ENCODE measurements around the gene MCF2L. TPM values are rescaled to one million over a fixed set of nuclear protein-coding genes. Genes with fewer than 3 reads are reported as not detected.

The MCF2L gene
- total RNA-seq, 1 donor from 2014 or later: 90.0 TPM

DNA sequence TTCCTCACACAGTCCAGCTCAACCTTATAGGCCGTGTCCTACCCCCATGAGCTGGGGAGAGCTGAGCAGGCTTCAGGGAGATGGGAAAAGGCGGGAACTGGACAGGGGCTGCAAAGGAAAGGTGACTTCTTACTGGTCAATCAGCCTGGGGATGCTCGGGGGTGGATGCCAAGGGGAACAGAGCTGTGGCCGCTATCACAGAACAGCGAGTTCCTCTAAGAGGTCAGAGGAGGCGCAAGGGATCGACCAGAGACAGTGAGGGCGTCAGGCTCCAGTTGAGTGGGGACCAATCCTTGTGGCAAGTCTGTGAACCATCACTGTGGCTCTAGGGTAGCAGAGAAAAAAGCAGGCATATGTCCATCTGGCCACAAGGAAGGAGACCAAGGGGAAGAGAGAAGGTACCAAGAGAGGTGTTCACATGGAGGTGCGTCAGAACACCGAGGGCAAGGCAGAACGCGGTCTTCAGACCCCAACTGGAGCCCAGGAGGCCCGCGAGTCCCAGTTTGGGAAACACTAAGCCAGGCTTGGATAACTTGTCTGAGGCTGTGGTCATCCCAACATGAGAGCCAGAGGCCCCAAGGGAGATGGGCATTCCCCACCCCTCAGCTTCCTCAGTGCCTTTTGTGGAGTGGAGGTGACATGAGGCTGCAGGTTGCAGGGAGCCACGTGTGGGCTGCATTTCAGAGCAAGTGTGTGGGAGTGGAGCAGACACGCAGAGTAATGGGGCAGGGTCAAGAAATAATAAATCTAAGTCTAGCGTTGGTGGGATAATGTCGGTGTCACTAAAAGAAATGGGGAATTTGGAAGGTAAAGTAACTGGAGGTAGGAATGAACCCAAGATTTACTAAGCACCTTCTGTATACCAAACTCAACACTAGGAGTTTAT, 157.5 kb downstream of the MCF2L start:
- DNase-seq (ENCODE audit: low spot score, unreplicated experiment): no peak
- no peak overlapping the region for H3K27ac Mint-ChIP-seq
- TF ChIP-seq, protein P1, sequence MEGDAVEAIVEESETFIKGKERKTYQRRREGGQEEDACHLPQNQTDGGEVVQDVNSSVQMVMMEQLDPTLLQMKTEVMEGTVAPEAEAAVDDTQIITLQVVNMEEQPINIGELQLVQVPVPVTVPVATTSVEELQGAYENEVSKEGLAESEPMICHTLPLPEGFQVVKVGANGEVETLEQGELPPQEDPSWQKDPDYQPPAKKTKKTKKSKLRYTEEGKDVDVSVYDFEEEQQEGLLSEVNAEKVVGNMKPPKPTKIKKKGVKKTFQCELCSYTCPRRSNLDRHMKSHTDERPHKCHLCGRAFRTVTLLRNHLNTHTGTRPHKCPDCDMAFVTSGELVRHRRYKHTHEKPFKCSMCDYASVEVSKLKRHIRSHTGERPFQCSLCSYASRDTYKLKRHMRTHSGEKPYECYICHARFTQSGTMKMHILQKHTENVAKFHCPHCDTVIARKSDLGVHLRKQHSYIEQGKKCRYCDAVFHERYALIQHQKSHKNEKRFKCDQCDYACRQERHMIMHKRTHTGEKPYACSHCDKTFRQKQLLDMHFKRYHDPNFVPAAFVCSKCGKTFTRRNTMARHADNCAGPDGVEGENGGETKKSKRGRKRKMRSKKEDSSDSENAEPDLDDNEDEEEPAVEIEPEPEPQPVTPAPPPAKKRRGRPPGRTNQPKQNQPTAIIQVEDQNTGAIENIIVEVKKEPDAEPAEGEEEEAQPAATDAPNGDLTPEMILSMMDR (IDR thresholded peaks at IDR 0.05; ENCODE audit: unreplicated experiment): no peak

DNA sequence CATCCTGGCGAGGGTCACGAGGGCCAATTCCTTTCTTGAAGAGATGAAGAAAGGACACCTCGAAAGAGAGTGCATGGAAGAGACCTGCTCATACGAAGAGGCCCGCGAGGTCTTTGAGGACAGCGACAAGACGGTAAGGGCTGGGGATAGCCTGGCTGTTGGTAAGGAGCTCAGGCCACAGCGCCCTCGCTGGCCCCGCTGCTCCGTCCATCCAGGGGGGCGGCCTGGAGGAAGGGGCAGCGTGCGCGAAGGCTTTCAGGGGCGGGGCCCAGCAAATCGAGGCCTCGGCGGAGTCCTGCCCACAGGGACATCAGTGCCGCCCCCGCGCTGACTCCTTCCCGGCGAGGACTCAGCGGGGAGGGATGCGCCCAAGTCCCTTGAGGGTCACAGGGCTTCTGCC, 160.5 kb downstream of the MCF2L start:
- Mint-ChIP-seq H3K27me3 (peaks cover 2% of the 10 kb centered on the region), H3K27ac (no peak overlapping the region), H3K4me3 (ENCODE audit: low read depth) (no peak overlapping the region), H3K9me3 (ENCODE audit: low read depth) (no peaks in the 10 kb centered on the region), H3K4me1 (ENCODE audit: low read depth) (peaks cover 2% of the 10 kb centered on the region), H3K36me3 (ENCODE audit: insufficient read depth) (peaks cover 5% of the 10 kb centered on the region)
- no peak for DNase-seq (ENCODE audit: low spot score, unreplicated experiment)
- TF ChIP-seq, protein P1 (IDR thresholded peaks at IDR 0.05; ENCODE audit: unreplicated experiment): no peak

More for the DNA sequence above, 157.5 kb downstream of the MCF2L start:
- Mint-ChIP-seq H3K4me1 (ENCODE audit: low read depth) (peaks cover 14% of the 10 kb centered on the region), H3K4me3 (ENCODE audit: low read depth) (no peak overlapping the region), H3K27me3 (peaks cover 2% of the 10 kb centered on the region), H3K36me3 (ENCODE audit: insufficient read depth) (peaks cover 5% of the 10 kb centered on the region), H3K9me3 (ENCODE audit: low read depth) (no peaks in the 10 kb centered on the region)

DNA sequence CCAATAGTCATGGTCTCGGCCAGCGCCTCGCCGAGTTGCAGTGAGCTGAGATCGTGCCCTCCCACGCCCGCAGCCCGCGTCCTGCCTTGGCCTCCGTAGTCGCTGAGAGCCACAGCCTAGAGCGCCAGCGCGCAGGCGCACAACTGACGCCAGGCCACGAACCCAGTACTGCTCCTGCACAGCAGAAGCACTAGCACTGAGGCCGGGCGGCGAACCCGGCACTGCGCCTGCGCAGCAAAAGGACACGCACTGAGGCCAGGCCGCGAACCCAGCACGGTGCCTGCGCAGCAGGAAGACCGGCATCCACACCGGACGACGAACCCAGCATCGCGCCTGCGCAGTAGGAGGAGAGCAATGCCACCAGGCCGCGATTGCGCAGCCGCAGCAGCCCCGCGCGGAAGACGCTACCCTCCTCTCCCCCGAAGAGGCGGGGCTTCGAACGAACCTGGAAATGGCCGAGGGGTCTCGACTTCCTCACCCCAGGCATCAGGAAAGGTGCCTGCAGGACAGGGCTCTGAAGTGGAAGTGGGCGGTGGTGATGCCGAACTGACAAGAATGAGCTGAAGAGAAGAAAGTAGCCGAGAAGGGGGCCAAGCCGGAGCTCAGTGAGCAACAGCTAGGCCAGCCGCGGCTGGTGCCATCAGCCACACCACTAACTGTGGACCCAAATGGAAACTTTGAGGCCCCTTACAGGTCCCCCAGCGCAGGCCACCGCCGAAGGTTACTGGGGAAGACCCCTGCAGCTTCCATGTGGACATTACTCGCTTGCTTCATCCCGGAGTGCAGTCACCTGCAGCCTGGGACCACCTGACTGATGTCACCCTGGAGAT, 161.1 kb downstream of the MCF2L start:
- peaks cover 2% of the 10 kb centered on the region for H3K4me1 Mint-ChIP-seq (ENCODE audit: low read depth)
- H3K9me3 Mint-ChIP-seq (ENCODE audit: low read depth): no peaks in the 10 kb centered on the region
- peaks cover 2% of the 10 kb centered on the region for H3K27me3 Mint-ChIP-seq
- H3K27ac Mint-ChIP-seq: no peak overlapping the region
- no peak overlapping the region for H3K4me3 Mint-ChIP-seq (ENCODE audit: low read depth)
- TF ChIP-seq, protein P1 (IDR thresholded peaks at IDR 0.05; ENCODE audit: unreplicated experiment): no peak
- peaks cover 5% of the 10 kb centered on the region for H3K36me3 Mint-ChIP-seq (ENCODE audit: insufficient read depth)
- peak; percentile 7 for DNase-seq (ENCODE audit: low spot score, unreplicated experiment)

DNA sequence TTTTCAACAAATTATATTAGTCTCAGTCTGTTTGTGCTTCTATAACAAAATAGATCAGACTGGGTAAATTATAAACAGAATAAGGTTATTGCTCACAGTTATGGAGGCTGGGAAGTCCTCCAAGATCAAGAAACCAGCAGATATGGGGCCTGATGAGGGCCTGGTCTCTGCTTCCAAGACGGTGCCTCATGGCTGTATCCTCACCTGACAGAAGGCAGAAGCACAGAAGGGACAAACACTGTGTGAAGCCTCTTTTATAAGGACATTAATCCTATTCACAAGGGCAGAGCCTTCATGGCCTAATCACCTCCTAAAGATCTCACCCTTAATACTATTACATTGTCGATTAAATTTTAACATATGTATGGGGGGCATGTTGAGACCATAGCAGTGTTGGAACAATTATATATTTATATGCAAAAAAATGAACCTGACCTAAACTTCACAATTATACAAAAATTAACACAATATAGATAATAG, 166.3 kb downstream of the MCF2L start:
- Mint-ChIP-seq H3K27ac (no peak overlapping the region), H3K36me3 (ENCODE audit: insufficient read depth) (no peaks in the 10 kb centered on the region), H3K4me3 (ENCODE audit: low read depth) (no peak overlapping the region), H3K4me1 (ENCODE audit: low read depth) (peaks cover 22% of the 10 kb centered on the region), H3K27me3 (no peaks in the 10 kb centered on the region), H3K9me3 (ENCODE audit: low read depth) (no peaks in the 10 kb centered on the region)
- TF ChIP-seq, protein P1 (IDR thresholded peaks at IDR 0.05; ENCODE audit: unreplicated experiment): no peak
- DNase-seq (ENCODE audit: low spot score, unreplicated experiment): no peak

DNA sequence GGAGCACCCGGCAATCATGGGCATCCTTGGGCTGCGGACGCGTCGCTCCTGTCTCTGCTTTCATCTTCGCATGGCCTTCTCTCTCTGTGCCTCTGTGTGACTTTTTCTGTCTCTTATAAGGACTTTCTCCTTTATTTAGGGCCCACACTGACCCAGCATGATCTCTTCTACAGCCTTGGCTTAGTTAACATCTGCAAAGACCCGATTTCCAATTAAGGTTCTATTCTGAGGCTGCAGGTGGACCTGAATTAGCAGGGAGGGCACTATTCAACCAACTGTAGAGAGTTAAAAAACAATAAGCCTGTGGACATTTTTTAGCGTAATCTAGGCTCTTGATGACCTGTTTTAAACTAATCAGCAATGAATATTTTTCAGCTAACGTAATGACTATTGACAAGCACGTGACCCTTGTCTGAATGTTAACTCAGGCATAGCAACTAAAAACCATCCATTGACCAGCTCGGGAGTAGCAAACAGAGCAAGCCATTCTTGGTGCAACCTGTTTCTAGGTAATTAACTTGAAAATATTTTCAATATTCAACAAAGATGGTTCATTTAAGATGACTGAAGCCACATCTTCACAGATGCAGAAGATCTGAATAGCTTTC, 168.8 kb downstream of the MCF2L start:
- H3K27ac Mint-ChIP-seq: peak overlapping the region; percentile 94
- TF ChIP-seq, protein P1 (IDR thresholded peaks at IDR 0.05; ENCODE audit: unreplicated experiment): no peak
- no peak for DNase-seq (ENCODE audit: low spot score, unreplicated experiment)

More for the DNA sequence above, 168.8 kb downstream of the MCF2L start:
- Mint-ChIP-seq H3K36me3 (ENCODE audit: insufficient read depth) (no peaks in the 10 kb centered on the region), H3K4me3 (ENCODE audit: low read depth) (no peak overlapping the region), H3K27me3 (no peaks in the 10 kb centered on the region), H3K4me1 (ENCODE audit: low read depth) (peaks cover 22% of the 10 kb centered on the region), H3K9me3 (ENCODE audit: low read depth) (no peaks in the 10 kb centered on the region)

All from progenitor cell of endocrine pancreas (in vitro differentiated cells).